SH-SY5Y (cell line): ENCODE data around the gene PCDHB14.
"Not testable (repeated sequence)": the region's sequence is repeated elsewhere in the genome, so short reads cannot be mapped to it uniquely, and the experiment has no call there.

Source experiments
- GATA2 ChIP-seq: IDR thresholded peaks from 2 replicates; pipeline ENCODE4 v1.6.1; 2011; ENCODE audit warnings: mild to moderate bottlenecking, low read depth, low read length
- GATA3 ChIP-seq: IDR thresholded peaks from 2 replicates; pipeline ENCODE4 v1.6.1; 2011; ENCODE audit warnings: low read depth, mild to moderate bottlenecking, low read length, moderate library complexity

PCDHB14 gene

DNA sequence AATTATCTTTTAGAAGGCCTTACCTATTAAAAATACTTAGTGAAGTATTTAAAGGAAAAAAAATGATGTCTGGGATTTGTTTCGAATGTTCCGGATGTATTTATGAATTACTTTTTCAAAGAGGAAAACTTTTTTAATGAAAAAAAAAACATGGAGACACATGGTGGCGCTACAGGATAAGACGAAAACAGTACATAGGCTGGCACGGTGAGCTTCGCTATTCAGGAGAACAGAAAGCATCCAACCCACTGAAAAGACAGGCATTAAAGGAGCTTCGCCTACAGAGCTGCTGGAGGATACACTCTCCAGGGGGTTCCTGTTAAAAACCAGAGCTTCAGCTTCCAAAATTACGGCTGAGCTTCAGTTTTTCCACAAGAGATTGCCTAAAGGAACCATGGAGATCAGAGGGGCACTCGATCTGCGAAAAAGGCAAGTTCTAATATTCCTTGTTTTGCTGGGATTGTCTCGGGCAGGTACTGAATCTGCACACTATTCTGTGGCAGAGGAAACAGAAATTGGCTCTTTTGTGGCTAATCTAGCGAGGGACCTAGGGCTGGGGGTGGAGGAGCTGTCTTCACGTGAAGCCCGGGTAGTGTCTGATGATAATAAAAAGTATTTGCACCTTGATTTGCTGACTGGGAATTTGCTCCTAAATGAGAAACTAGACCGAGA, at the start of gene PCDHB14:
TSS of gene PCDHB14 (plus strand) at position 232 of the 672 bp plus-strand sequence. CDS start at position 395, 163 bp downstream.
- TF ChIP-seq GATA2 (no peak), GATA3 (no peak)

DNA sequence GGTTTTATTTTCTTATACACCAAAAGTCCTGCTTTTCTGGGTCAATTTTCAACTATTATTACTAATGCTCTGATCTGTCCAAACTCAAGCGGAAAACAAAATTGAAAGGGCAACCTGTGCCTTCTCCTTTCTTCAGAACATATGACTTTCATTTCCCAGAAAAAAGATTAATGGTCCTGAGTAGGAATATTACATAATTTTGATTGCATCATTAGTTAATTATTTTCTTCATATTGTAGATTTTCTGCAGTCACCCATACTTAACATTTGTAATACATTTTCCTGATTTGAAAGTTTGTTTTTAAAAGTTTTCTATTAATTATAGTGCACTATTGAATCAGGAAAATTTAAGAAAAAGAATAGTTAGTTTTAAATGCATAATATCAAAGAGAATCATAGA, 47.2 kb upstream of the PCDHB14 start:
- TF ChIP-seq GATA3, result no peak
- no peak for TF ChIP-seq GATA2

DNA sequence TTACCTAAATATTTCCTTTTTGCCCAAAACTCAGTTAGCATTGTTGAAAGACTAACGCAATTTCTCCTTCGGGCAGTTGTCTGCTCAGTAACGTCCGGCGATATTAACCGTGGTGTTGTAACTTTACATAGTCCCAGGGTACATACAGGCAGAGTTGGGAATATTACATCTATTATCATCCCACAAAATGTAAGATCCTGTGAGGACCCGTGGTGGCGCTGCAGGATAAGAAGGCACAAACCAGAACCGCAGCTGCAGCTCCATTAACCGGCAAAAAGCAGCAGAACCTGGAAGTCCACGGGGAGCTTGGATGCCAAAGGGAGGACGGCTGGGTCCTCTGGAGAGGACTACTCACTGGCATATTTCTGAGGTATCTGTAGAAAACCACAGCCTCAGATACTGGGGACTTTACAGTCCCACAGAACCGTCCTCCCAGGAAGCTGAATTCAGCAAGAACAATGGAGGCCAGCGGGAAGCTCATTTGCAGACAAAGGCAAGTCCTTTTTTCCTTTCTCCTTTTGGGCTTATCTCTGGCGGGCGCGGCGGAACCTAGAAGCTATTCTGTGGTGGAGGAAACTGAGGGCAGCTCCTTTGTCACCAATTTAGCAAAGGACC, 45.5 kb upstream of the PCDHB14 start, which contains the start of gene PCDHB8:
TSS of gene PCDHB8 (plus strand) at position 214 of the 615 bp plus-strand sequence. CDS start at position 459, 245 bp downstream.
- not testable (repeated sequence) for TF ChIP-seq GATA2, GATA3

DNA sequence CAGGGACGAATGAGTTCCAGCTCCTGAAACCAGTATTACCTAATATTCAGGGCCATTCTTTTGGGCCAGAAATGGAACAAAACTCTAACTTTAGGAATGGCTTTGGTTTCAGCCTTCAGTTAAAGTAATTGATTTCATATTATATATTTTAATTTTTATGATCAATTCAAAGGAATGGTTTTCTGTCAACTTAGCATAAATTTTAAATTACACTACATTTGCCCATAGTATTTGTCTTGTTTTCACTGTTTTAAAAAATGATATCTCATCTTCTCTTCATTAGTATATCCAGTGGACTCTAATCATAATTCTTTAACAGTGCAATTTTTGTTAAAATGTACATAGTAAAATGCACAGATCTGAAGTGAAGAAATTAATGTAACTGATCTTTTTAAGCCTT, 42.8 kb upstream of the PCDHB14 start:
- no peak for TF ChIP-seq GATA3
- TF ChIP-seq GATA2, result no peak

DNA sequence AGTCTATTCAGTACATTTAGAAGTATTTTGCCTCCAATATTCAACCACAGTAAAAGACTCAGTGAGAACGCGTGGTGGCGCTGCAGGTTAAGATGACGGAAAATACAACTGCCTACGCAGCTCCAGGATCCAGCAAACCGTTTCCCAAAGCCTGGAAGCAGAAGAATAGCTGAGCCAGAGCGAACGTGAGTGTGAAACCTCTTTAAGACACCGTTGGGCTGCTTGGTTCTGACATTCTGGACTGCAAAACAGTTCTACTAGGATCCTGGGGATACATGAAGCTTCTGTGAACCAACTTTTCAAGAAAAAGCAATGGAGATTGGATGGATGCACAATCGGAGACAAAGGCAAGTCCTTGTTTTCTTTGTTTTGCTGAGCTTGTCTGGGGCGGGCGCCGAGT, 40.9 kb upstream of the PCDHB14 start, which contains the start of gene PCDHB16:
TSS of gene PCDHB16 (plus strand) at position 140 of the 400 bp plus-strand sequence. CDS start at position 313, 173 bp downstream.
- no peak for TF ChIP-seq GATA2
- TF ChIP-seq GATA3, result no peak

DNA sequence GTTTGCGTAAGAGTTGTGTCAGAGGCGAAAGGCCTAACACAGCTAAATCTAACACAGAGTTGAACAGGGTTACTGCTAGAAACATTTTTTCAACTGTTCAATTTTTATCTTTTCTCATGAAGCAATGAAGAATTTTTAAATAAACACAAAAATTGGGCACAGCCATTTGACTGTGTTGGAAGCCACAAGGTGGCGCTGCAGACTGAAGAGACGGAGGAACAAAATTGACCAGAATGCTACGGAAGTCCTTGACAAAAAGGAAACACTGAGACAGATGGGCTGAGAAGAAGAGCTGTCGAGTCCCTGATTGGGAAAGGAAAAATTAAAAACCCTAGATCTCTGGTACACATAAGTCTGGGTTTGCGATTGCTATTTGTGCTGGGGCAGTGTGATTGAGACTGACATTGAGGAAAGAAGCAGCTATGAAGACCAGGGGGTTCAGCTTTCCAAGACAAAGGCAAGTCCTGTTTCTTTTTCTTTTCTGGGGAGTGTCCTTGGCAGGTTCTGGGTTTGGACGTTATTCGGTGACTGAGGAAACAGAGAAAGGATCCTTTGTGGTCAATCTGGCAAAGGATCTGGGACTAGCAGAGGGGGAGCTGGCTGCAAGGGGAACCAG, 36.1 kb upstream of the PCDHB14 start, which contains the start of gene PCDHB9:
TSS of gene PCDHB9 (plus strand) at position 265 of the 616 bp plus-strand sequence. CDS start at position 423, 158 bp downstream.
- no peak for TF ChIP-seq GATA2
- TF ChIP-seq GATA3, result no peak

DNA sequence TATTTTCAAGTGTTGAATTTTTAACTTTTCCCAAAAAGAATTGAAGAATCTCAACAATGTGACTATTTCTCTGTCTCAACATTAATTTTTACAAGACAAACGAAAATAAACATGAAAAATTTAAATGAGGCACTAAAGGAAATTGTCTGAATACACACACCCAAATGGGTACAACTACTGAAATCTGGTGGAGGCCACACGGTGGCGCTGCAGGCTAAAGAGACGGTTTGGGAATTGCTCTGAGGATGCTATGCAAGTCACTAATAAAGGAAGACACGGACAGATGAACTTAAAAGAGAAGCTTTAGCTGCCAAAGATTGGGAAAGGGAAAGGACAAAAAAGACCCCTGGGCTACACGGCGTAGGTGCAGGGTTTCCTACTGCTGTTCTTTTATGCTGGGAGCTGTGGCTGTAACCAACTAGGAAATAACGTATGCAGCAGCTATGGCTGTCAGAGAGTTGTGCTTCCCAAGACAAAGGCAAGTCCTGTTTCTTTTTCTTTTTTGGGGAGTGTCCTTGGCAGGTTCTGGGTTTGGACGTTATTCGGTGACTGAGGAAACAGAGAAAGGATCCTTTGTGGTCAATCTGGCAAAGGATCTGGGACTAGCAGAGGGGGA, 30.9 kb upstream of the PCDHB14 start, which contains the start of gene PCDHB10:
TSS of gene PCDHB10 (plus strand) at position 244 of the 616 bp plus-strand sequence. CDS start at position 444, 200 bp downstream.
- TF ChIP-seq GATA3 (no peak), GATA2 (no peak)

DNA sequence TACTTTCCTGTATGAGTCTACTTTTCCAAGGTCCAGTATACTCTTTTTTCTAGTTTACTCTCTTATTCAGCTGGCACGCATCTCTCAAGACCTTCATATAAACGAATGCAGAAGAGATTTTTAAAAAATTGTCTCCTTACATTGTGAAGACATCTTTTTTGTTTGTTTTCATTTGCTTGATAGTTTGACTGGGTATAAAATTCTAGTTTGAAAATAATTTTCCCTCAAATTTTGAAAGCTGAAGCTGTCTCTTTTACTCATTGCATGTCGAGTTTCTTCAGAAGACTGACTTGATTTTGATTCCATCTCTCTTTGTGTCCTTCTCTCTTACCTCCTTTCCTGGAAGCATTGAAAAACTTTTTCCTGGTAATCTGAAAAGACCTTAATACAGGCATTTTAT, 26.8 kb upstream of the PCDHB14 start:
- TF ChIP-seq GATA3 (no peak), GATA2 (no peak)

DNA sequence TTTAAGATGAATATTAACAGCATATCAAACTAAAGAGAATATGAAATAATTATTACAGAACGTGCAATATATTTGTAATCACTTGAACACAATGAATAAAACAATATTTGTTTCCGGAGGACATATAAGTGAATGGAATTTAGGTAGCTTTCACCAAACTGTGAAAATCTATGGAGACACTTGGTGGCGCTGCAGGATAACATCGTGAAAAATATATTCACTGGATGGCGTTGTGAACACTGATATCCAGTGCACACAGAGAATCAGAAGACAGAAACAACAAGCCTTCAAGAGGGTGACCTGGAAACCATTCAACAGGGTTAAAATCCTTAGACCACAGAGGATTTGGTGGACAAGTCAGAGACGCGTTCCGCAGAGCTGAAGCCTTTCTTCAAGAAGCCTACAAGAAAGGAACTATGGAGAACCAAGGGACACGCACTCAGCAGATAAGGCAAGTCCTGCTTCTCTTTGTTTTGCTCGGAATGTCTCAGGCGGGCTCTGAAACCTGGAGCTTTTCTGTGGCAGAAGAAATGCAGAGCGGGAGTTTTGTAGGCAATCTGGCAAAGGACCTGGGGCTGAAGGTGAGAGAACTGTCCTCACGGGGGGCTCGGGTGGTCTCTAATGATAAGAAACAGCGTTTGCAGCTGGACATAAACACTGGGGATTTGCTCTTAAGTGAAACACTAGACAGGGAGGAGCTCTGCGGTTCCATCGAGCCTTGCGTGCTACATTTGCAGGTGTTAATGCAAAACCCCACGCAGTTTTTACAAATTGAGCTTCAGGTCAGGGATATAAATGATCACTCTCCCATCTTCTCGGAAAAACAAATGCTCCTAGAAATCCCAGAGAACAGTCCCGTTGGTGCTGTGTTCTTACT, 23.5 kb upstream of the PCDHB14 start, which contains the start of gene PCDHB11:
TSS of gene PCDHB11 (plus strand) at position 269 of the 877 bp plus-strand sequence. CDS start at position 417, 148 bp downstream.
- no peak for TF ChIP-seq GATA2
- TF ChIP-seq GATA3, result no peak

DNA sequence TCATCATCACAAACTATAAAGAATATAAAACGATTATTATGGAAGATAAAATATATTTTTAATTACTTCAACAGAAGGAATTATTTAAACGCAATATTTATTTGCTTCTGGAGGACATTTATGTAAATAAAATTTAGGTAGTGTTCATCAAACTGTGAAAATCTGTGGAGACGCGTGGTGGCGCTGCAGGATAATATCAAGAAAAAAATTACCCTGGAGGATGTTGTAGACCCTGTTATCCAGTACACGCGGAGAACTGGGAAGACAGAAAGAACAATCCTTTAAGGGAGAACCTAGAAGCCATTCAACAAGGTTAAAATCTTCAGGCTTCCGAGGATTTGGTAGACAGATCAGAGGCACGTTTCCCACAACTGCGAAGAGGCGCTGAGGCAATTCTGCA, 14.7 kb upstream of the PCDHB14 start, which contains the start of gene PCDHB12:
TSS of gene PCDHB12 (plus strand) at position 242 of the 400 bp plus-strand sequence. CDS start 189 bp downstream, outside the sequence.
- TF ChIP-seq GATA3 (no peak), GATA2 (no peak)

DNA sequence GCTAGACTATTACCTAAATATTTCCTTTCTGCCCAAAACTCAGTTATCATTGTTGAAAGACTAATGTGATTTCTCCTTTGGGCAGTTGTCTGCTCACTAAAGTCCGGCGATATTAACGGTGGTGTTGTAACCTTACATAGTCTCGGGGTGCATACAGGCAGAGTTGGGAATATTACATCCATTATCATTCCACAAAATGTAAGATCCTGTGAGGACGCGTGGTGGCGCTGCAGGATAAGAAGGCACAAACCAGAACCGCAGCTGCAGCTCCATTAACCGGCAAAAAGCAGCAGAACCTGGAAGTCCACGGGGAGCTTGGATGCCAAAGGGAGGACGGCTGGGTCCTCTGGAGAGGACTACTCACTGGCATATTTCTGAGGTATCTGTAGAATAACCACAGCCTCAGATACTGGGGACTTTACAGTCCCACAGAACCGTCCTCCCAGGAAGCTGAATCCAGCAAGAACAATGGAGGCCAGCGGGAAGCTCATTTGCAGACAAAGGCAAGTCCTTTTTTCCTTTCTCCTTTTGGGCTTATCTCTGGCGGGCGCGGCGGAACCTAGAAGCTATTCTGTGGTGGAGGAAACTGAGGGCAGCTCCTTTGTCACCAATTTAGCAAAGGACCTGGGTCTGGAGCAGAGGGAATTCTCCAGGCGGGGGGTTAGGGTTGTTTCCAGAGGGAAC, 9.3 kb upstream of the PCDHB14 start, which contains the start of gene PCDHB13:
TSS of gene PCDHB13 (plus strand) at position 264 of the 684 bp plus-strand sequence. CDS start at position 469, 205 bp downstream.
- not testable (repeated sequence) for TF ChIP-seq GATA3, GATA2

DNA sequence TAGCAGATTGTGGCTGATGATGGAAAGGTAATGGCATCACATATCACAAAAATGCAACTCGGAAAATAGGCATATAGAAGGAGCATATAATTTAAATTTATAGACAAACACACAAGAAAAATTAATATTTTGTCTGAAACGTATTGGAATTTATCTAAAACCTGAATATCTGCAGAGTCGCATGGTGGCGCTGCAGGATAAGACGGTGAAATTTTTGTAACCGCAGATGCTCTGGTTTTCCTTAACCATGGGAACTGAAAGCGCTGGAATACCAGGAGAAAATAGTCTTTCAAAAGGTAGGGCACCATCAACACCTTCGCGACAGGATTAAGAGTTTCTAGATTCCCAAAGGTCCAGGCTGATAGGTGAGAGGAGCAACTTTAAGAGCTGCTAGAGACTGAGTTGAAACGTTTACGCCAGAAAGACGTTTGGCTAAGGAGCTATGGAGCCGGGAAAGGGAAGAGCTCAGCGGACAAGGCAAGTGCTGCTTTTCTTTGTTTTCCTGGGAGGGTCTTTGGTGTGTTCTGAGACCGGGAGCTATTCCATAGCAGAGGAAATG, 11.0 kb downstream of the PCDHB14 start:
- TF ChIP-seq GATA2 (no peak), GATA3 (no peak)
